GM18519 (cell line): ENCODE results near the gene LDB3.
"Not testable (repeated sequence)": the region's sequence is repeated elsewhere in the genome, so short reads cannot be mapped to it uniquely, and the experiment has no call there.

ENCODE experiments used
- ATAC-seq: cut with Tn5 transposase; IDR thresholded peaks from one replicate; pipeline ENCODE4 v1.9.1; 2021; ENCODE audit warnings: mild to moderate bottlenecking, moderate library complexity; ENCODE audit not compliant: unreplicated experiment, low FRiP score

The LDB3 gene, protein sequence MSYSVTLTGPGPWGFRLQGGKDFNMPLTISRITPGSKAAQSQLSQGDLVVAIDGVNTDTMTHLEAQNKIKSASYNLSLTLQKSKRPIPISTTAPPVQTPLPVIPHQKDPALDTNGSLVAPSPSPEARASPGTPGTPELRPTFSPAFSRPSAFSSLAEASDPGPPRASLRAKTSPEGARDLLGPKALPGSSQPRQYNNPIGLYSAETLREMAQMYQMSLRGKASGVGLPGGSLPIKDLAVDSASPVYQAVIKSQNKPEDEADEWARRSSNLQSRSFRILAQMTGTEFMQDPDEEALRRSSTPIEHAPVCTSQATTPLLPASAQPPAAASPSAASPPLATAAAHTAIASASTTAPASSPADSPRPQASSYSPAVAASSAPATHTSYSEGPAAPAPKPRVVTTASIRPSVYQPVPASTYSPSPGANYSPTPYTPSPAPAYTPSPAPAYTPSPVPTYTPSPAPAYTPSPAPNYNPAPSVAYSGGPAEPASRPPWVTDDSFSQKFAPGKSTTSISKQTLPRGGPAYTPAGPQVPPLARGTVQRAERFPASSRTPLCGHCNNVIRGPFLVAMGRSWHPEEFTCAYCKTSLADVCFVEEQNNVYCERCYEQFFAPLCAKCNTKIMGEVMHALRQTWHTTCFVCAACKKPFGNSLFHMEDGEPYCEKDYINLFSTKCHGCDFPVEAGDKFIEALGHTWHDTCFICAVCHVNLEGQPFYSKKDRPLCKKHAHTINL

DNA sequence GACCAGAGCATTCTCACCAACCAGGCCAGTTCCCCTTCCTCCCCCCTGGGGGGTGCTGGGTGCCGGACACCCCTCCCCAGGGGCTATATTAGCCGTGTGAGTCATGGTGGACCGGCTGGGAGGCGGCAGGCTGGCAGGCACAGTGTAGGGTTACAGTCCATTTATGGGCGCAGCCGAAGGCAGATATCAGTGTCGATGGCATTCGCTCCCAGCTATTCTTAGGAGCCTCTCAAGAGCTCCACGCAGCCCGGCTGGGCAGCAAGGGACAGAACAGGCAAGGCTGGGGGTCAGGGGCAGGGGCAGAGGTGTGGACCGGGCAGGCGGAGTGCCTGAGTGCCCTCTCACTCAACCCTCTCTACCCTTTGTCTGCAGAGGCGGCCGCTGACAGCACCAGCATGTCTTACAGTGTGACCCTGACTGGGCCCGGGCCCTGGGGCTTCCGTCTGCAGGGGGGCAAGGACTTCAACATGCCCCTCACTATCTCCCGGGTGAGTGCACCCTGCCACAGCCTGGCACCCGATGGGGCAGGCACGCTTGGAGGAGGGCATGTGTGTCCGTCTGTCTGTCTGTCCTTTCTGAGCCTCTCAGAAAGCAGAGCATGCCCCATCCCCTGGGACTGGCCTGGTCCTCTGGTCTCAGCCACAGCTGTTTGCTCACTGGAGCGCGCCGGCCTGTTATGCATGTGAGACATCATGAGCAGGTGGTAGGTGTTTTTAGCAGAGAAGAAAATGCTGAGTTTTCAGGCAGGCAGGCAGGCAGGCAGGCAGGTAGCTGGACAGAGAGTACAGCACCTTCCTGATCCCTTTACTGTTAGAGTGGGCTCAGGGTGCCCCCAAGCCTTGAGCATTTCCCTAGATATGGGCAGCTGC lies at the start of gene LDB3:
LDB3 (plus strand) TSS at position 215 of the 869 bp plus-strand sequence; CDS start at position 396, 181 bp downstream.
- no peak for ATAC-seq

DNA sequence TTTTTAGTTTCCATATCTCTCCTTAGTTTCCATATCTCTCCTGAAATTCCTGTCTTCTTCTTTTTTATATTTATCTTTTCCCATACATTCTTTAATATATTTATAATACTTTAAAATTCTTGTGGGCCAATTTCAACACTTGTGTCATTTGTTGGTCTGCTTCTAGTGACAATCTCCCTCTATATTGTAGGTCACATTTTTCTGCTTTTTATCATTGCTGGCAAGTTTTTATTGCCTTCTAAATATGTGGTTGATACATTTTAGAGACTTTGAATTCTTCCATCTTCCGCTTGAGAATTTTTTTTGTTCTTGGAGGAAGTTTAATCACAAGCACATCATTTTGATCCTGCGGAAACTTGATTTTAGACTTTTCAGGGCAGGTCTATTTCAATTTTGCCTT lies 40.0 kb upstream of the LDB3 start:
- ATAC-seq, result no peak

- ATAC-seq, result no peak
Measured at GRCh38 chr10:86630079-86630478, 38.2 kb upstream of the LDB3 start.

GRCh38 chr10:86632009-86632800 lies 36.1 kb upstream of the LDB3 start:
- ATAC-seq, result no peak

DNA sequence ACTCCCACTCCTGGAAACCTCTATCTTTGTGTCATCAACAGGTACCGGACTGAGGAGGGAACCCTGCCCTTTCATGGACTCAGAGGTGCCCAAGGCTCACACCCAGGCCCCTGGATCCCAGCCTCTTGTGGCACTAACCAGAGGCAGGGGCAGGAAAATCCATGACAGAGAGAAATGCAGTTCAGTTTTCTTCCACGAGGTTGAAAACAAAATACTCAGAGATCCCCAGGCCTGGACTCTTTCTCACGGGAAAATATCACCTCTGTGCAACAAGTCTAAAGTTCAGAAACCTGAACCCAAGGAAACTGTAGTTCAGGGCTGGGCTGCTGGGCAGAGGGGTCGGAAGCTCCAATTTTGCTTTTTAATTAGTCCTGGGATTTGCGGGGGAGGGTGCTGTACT lies 35.4 kb upstream of the LDB3 start:
- no peak for ATAC-seq

GRCh38 chr10:86635402-86635801 lies 32.9 kb upstream of the LDB3 start:
- ATAC-seq, result no peak

DNA sequence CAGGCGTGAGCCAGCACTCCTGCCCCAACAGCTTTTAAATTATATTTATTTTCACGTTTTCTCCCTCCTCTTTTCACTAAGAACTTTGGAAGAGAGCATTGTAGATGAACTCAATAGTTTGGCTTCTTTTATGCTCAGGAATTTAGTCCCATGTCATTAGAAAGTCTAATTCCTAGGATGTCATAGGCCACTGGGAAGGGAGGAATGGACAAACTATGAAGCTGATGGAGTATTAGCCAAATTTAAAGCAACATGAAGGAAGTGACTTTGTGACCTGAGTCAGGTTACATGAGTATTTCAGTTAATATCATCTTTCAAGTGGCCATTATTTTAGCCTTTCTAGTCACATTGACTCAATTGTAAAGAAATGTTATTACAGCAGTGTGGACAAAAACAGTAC lies 32.0 kb upstream of the LDB3 start:
- ATAC-seq, result no peak

DNA sequence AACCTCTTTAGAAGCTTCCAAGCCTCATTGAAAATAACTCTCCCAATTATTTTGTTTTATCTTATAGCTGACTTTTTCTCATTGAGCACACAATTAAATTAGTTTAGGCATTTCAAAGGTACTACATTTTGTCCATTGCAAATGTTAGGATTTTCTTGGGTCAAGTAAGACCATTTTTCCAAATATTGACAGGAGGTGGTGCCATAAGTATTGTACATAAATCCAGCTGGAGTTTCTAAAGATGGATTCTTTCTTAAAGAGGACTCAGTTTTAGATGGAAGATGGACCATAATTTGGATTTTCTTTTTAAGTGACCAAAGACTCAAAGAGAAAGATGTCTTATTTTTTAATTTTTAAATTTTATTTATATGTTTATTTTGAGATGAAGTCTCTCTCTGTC lies 26.3 kb upstream of the LDB3 start:
- ATAC-seq, result no peak

DNA sequence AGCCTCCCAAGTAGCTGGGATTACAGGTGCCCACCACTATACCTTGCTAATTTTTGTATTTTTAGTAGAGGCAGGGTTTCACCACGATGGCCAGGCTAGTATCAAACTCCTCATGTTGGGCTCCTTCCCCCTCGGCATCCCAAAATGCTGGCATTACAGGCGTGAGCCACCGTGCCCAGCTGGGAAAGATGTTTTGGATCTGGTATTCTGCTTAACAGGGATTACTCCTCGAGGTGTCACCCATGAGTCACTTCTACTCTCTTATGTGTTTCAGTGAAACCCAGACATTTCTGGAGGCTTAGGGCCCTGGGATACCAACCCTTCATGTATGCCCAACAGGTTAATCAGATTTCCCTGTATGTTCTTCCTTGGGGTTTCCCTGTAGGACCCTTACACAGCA lies 25.8 kb upstream of the LDB3 start:
- no peak for ATAC-seq

- ATAC-seq, result no peak
Measured at GRCh38 chr10:86644152-86644793, 24.0 kb upstream of the LDB3 start.

DNA sequence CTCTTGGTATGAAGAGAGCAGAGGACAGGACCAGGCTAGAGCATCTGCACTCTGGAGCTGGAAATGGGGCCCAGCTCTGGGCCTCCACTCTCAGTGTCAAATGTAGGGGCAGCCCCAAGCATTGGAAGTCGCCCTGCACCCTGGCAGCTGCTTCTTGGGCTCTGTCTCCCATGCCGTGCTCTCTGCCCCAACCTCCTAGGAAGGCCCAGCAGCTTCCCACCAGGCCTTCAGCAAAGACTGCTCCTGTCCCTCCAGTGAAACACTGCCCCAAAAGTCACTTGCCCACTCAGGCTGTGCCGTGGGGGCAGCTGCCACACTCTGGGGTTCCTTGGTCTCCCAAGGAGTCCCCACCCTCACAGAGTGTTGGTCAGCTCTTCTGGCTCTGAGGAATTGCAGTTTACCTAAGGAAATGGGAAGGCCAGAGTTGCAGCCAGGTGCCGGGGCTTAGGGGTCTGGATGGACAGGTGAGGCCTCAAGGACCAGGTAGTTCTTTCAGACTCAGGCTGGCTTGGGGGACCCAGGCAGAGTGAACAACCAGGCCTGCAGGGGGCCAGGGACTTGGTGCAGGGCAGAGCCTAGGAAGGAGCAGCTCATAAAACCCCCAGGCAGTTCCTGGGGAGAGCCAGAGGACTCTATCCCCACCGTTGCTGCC lies 23.4 kb upstream of the LDB3 start:
- no peak for ATAC-seq

DNA sequence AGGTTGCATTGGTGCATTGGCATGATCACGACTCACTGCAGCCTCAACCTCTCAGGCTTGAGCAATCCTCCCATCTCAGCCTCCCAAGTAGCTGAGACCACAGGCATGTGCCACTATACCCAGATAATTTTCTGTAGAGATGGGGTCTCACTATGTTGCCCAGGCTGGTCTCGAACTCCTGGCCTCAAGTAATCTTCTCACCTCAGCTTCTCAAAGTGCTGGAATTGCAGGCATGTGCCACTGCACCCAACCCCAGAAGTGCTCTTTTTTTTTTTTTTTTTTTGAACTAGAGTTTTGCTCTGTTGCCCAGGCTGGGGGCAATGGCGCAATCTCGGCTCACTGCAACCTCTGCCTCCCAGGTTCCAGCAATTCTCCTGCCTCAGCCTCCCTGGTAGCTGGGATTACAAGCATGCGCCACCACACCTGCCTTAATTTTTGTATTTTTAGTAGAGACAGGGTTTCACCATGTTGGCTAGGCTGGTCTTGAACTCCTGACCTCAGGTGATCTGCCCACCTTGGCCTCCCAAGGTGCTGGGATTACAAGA lies 22.6 kb upstream of the LDB3 start:
- ATAC-seq, result not testable (repeated sequence)

GRCh38 chr10:86646532-86646931 lies 21.8 kb upstream of the LDB3 start:
- no peak for ATAC-seq

GRCh38 chr10:86646933-86647332 lies 21.4 kb upstream of the LDB3 start:
- no peak for ATAC-seq

DNA sequence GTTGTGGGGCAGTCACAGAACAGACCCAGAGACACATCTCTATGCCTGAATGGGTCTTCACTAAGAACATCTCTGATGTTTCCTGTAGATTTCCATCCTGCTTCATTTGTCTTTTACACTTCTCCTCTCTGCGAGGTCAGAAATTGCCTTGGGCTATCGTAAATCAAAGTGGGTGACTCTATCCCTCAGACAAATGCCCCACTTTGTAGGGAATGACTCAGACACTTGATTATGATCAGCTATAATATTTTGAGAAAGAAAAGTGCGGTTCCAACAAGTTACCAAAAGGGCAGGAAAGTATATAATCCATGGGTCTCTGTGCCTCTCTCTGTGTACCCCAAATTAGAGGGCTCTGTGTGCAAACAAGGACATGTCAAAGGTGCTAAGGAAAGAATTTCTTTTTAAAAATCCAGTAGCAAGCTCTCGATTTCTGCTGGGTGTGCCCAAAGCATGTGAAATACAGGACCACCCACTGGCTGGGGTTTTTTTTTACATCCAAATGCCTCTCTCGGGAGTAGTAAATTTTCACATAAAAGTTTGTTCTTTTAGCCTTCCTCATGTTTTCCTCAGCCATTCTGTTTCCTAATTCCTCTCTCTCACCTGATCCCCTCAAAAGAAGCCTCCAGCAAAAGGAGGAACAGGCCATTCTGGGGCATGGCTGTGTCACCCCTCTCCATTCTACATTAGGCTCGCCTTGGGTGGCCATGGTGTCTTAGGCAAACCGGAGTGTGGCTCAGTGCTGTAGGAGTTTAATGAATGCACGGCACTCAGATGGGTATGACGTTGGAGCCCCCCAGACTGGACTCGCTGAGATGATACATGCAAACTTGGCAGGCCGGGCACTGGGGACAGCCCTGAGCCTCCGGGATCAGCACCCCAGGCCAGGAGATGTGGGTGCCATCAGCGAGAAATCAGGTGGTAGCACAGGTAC lies 20.3 kb upstream of the LDB3 start:
- ATAC-seq, result no peak

DNA sequence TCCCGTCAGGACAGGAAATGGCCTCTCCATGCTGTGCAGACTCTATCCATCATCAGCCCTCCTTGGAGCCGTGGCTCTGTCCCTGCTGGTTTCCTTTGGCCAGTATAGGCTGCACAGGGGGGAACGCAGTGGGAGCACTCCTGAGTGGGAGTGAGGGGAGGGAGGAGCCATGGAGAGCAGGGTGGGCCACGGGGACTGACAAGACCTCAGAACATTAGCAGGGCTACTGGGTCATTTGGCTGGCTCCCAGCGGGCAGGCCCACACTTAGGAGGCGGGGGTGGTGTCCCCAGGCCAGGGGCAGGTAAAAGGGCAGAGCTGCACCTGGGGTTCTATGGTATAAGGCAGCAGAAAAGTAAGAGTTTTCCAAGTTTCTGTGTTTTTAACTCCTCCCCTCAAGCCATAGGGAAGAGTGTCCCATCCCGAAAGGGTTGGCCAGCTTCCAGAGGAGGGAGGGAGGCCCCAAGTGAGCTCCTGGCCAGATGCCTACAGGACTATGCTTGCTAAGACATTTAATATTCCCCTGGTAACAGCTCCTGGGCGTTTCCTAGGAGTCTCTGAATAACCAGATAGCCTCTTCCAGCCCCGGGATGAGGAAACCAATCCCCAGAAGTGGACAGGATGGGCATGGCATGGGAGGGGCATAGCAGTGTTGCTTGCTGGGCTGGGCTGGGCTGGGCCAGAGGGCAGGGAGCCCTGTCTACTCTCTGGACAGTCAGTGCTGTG lies 19.4 kb upstream of the LDB3 start:
- ATAC-seq, result no peak

- ATAC-seq, result no peak
Measured at GRCh38 chr10:86649471-86650150, 18.7 kb upstream of the LDB3 start.
